Esophagus muscularis mucosa (tissue), 4 donors: ENCODE results near the gene PACSIN3. TPM values are rescaled to one million over a fixed set of nuclear protein-coding genes. Genes with fewer than 3 reads are reported as not detected.

Source experiments
- DNase-seq: peaks from one replicate; pipeline ENCODE4 v3.0.0-alpha.2; 2017; ENCODE audit errors: extremely low spot score
- H3K27ac ChIP-seq, 4 donors: fragments of 200-600 bp; sonication (generic); replicated peaks in 1 of 4; 1 replicate in 3 of 4; 2 replicates in 1 of 4; pipeline ENCODE4 v1.5.1; 2016 to 2019; ENCODE audit warnings: mild to moderate bottlenecking in 1 of 4
- H3K27me3 ChIP-seq, 4 donors: fragments of 200-600 bp; sonication (generic); one replicate each; pipeline versions ENCODE4 v1.5.1 to v1.6.0; 2016 to 2019
- H3K36me3 ChIP-seq, 4 donors: fragments of 200-600 bp; sonication (generic); one replicate each; pipeline ENCODE4 v1.5.1; 2016 to 2019
- H3K4me1 ChIP-seq, 4 donors: fragments of 200-600 bp; sonication (generic); one replicate each; pipeline ENCODE4 v1.5.1; 2016 to 2019
- H3K4me3 ChIP-seq, 4 donors: fragments of 200-600 bp; sonication (generic); 1 replicate in 2 of 4; 2 replicates in 2 of 4; pipeline ENCODE4 v1.5.1; 2016 to 2019; ENCODE audit warnings: mild to moderate bottlenecking in 4 of 4, moderate library complexity in 1 of 4
- H3K9me3 ChIP-seq, 4 donors: fragments of 200-600 bp; sonication (generic); 1 replicate in 3 of 4; 2 replicates in 1 of 4; pipeline ENCODE4 v1.5.1; 2016 to 2019
- EP300 ChIP-seq: sonication (generic); formaldehyde crosslinking; IDR thresholded peaks from one replicate; pipeline ENCODE4 v1.6.1; 2017; ENCODE audit warnings: antibody characterized with exemption
- POLR2A ChIP-seq: fragments of 450-650 bp; IDR thresholded peaks from one replicate; pipeline ENCODE4 v1.6.1; 2017; ENCODE audit warnings: antibody characterized with exemption, moderate library complexity, mild to moderate bottlenecking, low read depth
- POLR2AphosphoS5 ChIP-seq, 2 donors: sonication (generic); formaldehyde crosslinking; IDR thresholded peaks; one replicate each; pipeline ENCODE4 v1.6.1; 2017; ENCODE audit warnings: antibody characterized with exemption in 2 of 2
- WGBS: methylation state at CpG from one replicate; pipeline ENCODE4 v1.1.5; 2018; 5-methylcytosine and 5-hydroxymethylcytosine counted together
- intact Hi-C: fragments of 100-400 bp; cut with DNase I; formaldehyde crosslinking; loops from one replicate; pipeline ENCODE4 v1.15.1; 2023
- total RNA-seq, 4 donors: library from RNA; depleted of rRNA; stranded (reverse); fragments of >200 nt; gene quantifications; one replicate each; pipeline versions ENCODE4 v1.1.0 to v1.2.1, GENCODE V29; 2016
- TF ChIP-seq, protein P1 (sequence below), 3 experiments: fragments of 200-600 bp in 2 of 3; fragments of 450-650 bp in 1 of 3; sonication (generic) in 2 of 3; IDR thresholded peaks; one replicate each; pipeline ENCODE4 v1.5.1; 2017 to 2019; ENCODE audit warnings: antibody characterized with exemption in 3 of 3, mild to moderate bottlenecking in 2 of 3, moderate library complexity in 1 of 3

The PACSIN3 gene
- total RNA-seq, 4 donors from 2014 or later = 43.6 to 89.9 (median 56.0) TPM

DNA sequence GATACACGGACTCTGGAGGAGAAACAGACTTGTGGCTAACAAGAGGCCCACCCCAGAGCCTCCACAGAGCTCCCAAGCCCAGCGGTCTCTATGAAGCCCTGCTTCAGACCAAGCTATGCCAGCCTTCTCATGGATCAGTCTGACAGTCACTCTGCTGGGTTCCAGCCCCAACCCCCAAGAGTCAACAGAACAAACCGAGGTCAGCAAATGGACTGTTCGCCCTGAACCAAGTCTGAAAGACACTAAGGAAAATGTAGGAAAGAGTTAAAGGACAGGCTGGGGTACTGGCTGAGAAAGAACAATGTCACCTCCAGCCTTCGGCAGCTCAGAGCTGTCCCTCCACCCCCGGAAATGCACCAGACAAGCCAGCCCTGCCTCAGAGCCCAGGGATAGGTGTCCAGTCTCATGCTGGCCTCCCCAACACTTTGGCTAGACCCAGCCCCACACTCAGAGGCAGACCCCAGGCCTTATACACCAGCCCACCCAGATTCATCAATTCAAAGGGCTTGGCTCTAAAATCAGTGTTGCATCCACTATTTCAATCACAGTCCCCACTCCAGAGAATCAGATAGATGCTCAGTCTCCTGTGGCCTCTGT lies 13.4 kb downstream of the PACSIN3 start:
- no peak for DNase-seq
- Histone ChIP-seq H3K27me3 (no peaks in the 10 kb centered on the region), H3K4me1 (peaks cover 47 to 63% (median 59%) of the 10 kb centered on the region in 4 donors), H3K27ac (peak overlapping the region; percentile 53 to 71 (median 63)), H3K4me3 (no peak overlapping the region), H3K36me3 (peaks cover 38 to 76% (median 72%) of the 10 kb centered on the region in 4 donors), H3K9me3 (no peaks in the 10 kb centered on the region)
- 73% methylated on average over 5 of the region's 6 CpGs for WGBS
- TF ChIP-seq POLR2AphosphoS5 (IDR thresholded peaks at IDR 0.05) (no peak), POLR2A (no peak), EP300 (no peak)
- TF ChIP-seq, protein P1, sequence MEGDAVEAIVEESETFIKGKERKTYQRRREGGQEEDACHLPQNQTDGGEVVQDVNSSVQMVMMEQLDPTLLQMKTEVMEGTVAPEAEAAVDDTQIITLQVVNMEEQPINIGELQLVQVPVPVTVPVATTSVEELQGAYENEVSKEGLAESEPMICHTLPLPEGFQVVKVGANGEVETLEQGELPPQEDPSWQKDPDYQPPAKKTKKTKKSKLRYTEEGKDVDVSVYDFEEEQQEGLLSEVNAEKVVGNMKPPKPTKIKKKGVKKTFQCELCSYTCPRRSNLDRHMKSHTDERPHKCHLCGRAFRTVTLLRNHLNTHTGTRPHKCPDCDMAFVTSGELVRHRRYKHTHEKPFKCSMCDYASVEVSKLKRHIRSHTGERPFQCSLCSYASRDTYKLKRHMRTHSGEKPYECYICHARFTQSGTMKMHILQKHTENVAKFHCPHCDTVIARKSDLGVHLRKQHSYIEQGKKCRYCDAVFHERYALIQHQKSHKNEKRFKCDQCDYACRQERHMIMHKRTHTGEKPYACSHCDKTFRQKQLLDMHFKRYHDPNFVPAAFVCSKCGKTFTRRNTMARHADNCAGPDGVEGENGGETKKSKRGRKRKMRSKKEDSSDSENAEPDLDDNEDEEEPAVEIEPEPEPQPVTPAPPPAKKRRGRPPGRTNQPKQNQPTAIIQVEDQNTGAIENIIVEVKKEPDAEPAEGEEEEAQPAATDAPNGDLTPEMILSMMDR (IDR thresholded peaks at IDR 0.05) = no peak
- intact Hi-C loops = no loop called here

DNA sequence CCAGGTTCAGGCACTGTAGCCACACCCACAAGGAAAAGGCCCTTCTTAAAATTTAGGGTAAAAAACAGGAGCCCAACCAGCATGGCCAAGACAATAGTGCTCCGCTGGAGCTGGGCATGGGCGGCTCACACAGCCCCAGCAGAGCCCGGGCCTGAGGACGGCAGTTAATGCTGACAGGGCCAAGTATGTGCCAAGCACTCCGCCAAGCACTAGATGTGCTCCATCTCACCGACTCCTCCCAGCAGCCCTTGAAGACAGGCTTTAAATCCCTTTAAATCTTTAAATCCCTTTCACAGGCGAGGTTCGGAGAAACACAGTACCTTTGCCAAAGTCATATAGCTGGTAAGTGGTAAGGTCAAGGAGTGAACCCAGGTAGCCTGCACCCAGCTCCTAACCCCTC lies 14.4 kb downstream of the PACSIN3 start:
- 43% methylated on average over 8 of the region's 8 CpGs for WGBS
- H3K27ac ChIP-seq = peak overlapping the region; percentile 53 to 71 (median 63)
- H3K36me3 ChIP-seq = peaks cover 47 to 86% (median 82%) of the 10 kb centered on the region in 4 donors
- intact Hi-C loops = no loop called here
- DNase-seq = no peak
- TF ChIP-seq POLR2A (no peak), POLR2AphosphoS5 (IDR thresholded peaks at IDR 0.05) (peak in 1 of 2 donors; percentile 8)
- H3K4me1 ChIP-seq = peaks cover 38 to 54% (median 51%) of the 10 kb centered on the region in 4 donors
- H3K9me3 ChIP-seq = no peaks in the 10 kb centered on the region
- H3K4me3 ChIP-seq = no peak overlapping the region
- no peaks in the 10 kb centered on the region for H3K27me3 ChIP-seq

DNA sequence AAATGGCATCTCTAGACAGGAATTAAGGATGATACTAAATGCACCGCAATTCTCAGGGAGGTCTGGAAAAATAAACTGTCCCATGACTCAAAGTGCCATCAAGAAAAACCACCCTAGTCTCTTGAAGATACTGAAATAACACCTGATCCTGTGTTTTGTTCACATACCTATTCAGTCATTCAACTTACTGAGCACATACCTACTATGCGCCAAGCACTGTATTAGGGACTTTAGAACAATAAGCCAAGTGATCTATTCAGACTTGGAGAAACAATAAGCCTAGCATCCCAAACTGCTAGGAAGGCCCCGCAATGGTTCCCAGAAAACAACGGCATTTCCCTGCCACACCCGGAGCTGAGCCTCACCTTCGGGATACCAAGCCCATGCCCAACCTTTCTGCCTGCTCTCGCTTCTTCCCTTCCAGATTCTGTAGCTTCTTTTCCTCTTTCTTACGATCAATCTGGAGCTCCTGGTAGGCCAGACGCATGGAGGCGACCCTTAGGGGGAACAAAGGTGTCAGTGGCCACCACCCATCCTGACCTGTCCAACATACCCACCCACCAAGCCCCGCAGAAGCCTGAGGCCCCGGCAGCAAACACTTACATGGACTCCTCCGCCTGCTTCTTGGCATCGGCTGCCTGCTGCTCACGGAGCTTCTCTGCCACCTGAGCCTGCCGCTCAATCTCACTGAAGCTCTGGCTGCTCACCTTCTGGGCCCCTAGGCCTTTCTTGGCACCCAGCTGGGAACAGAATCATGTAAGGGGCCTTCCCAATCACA lies 15.0 kb downstream of the PACSIN3 start:
- Histone ChIP-seq H3K4me3 (no peak overlapping the region), H3K27ac (peak overlapping the region; percentile 13 to 71 (median 63)), H3K4me1 (peaks cover 38 to 54% (median 51%) of the 10 kb centered on the region in 4 donors), H3K9me3 (no peaks in the 10 kb centered on the region), H3K36me3 (peaks cover 53 to 92% (median 88%) of the 10 kb centered on the region in 4 donors), H3K27me3 (no peaks in the 10 kb centered on the region)
- intact Hi-C loops = no loop called here
- TF ChIP-seq, protein P1 (IDR thresholded peaks at IDR 0.05) = no peak
- 88% methylated on average over 16 of the region's 16 CpGs for WGBS
- DNase-seq = no peak

DNA sequence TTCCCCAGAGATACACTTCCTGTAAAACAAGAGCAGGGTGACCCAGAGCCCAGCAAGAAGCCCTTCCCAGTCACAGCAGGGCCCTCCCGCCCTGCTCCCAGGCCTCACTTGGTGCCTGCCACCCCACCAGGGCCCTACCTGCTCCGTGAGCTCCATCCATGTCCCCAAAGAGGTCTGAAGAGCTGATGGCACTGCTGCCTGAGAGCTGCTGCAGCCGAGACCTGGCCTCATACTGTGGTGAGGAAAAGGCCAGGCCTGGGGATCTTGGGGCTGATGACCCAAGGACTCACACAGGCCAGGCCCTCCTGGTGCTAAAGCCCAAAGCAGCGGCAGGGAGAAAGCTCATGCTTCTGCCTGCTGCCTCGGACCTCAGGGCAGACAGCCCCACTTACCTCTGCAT lies 19.9 kb downstream of the PACSIN3 start:
- Histone ChIP-seq H3K4me1 (peaks cover 9 to 26% (median 23%) of the 10 kb centered on the region in 4 donors), H3K9me3 (no peaks in the 10 kb centered on the region), H3K27ac (no peak overlapping the region), H3K36me3 (peaks cover 69 to 93% (median 87%) of the 10 kb centered on the region in 4 donors), H3K27me3 (no peaks in the 10 kb centered on the region), H3K4me3 (no peak overlapping the region)
- WGBS = 96% methylated on average over 3 of the region's 5 CpGs
- intact Hi-C loops = no loop called here
- TF ChIP-seq POLR2AphosphoS5 (IDR thresholded peaks at IDR 0.05) = no peak
- TF ChIP-seq POLR2A = no peak
- TF ChIP-seq, protein P1 (IDR thresholded peaks at IDR 0.05) = no peak
- TF ChIP-seq EP300 = no peak
- DNase-seq = no peak

DNA sequence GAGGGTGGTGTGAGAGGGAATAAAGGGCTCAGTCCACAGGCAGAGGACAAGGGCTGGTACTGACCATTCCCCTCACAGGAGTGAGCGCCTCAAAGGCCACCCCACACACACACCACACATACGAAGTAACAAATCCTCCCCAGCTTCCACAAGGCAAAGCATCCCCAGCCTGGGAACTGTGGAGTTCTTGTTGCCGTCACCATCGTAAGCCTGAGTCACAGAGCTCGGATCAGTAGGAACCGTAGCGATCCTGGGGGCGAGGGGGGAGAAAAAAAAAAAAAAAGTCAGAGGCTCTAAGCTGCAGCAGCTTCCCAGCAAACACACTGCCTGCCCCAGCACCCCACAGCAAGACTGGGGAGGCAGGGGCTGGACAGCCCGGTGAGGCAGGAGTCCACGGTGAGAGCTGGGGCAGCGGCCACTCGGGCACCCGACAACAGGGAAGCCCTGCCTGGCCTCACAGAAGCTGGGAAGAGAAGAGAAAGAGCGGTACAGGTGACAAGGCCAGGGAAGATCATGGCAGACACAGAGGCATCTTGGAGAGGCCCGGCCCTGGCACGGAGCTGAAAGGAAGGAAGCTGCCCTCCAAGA lies 20.9 kb downstream of the PACSIN3 start:
- Histone ChIP-seq H3K27me3 (no peaks in the 10 kb centered on the region), H3K4me3 (no peak overlapping the region), H3K9me3 (no peaks in the 10 kb centered on the region), H3K27ac (no peak overlapping the region), H3K36me3 (peaks cover 61 to 83% (median 76%) of the 10 kb centered on the region in 4 donors), H3K4me1 (peaks cover 12 to 26% (median 23%) of the 10 kb centered on the region in 4 donors)
- no peak for DNase-seq
- 87% methylated on average over 16 of the region's 16 CpGs for WGBS
- no peak for TF ChIP-seq POLR2A
- no peak for TF ChIP-seq EP300
- TF ChIP-seq POLR2AphosphoS5 (IDR thresholded peaks at IDR 0.05) = no peak
- TF ChIP-seq, protein P1 (IDR thresholded peaks at IDR 0.05) = no peak
- intact Hi-C loops = no loop called here
